T-cell (primary cell): ENCODE data around the gene PHYH. TPM values are rescaled to one million over a fixed set of nuclear protein-coding genes. Genes with fewer than 3 reads are reported as not detected.

Source experiments
- ATAC-seq, 4 experiments: fragments of 200-7000 bp in 3 of 4; fragments of 150-1000 bp in 1 of 4; cut with Tn5 transposase; replicated peaks in 1 of 4; 1 replicate in 3 of 4; 2 replicates in 1 of 4; pipeline ENCODE4 v1.10.0; 2021; ENCODE audit warnings: moderate library complexity in 3 of 4, mild to moderate bottlenecking in 2 of 4, moderate number of reproducible peaks in 1 of 4
- CTCF ChIA-PET, 2 donors: fragments of 300-600 bp; sonication (Branson Sonifier 250); formaldehyde crosslinking; loops; one replicate each; lab custom pipeline; 2022; ENCODE audit warnings: antibody characterized with exemption in 2 of 2; lab: Charles Lee
- POLR2A ChIA-PET, 2 donors: fragments of 300-600 bp; sonication (Branson Sonifier 250); formaldehyde crosslinking; loops; one replicate each; lab custom pipeline; 2022; ENCODE audit warnings: antibody characterized with exemption in 2 of 2; lab: Charles Lee
- DNase-seq, 35 experiments: peaks; one replicate each; pipeline versions ENCODE4 v3.0.0 to v3.0.0-alpha.2; 2013 to 2023
- H3K27ac ChIP-seq: one replicate; pipeline ENCODE4 v1.5.1; 2013; ENCODE audit warnings: low read length
- H3K27me3 ChIP-seq, 2 experiments: replicated peaks in 1 of 2; 1 replicate in 1 of 2; 2 replicates in 1 of 2; pipeline versions ENCODE4 v1.6.1 to v1.7.0; 2013; ENCODE audit warnings: low read length in 1 of 2, mixed read lengths in 1 of 2; ENCODE audit not compliant: control insufficient read depth in 2 of 2, insufficient read depth in 2 of 2; ENCODE audit errors: extremely low read depth in 1 of 2
- H3K36me3 ChIP-seq, 2 donors: 1 replicate in 1 of 2; 2 replicates in 1 of 2; pipeline versions ENCODE4 v1.6.1 to v1.7.0; 2013; ENCODE audit warnings: low read length in 1 of 2; ENCODE audit not compliant: control insufficient read depth in 2 of 2, insufficient read depth in 1 of 2; ENCODE audit errors: extremely low read depth in 1 of 2
- H3K4me1 ChIP-seq, 2 experiments: 1 replicate in 1 of 2; 2 replicates in 1 of 2; pipeline versions ENCODE4 v1.6.1 to v1.7.0; 2013; ENCODE audit warnings: low read length in 2 of 2, mixed read lengths in 1 of 2; ENCODE audit not compliant: insufficient read depth in 2 of 2, control insufficient read depth in 1 of 2; ENCODE audit errors: extremely low read depth in 1 of 2
- H3K4me3 ChIP-seq, 2 donors: 1 replicate in 1 of 2; 2 replicates in 1 of 2; pipeline versions ENCODE4 v1.5.1 to v1.7.0; 2013; ENCODE audit warnings: mild to moderate bottlenecking in 2 of 2, low read length in 1 of 2, moderate library complexity in 1 of 2; ENCODE audit not compliant: control insufficient read depth in 1 of 2; ENCODE audit errors: extremely low read depth in 1 of 2
- H3K9me3 ChIP-seq: 2 replicates; pipeline ENCODE4 v1.7.0; 2013
- H3K27ac Mint-ChIP-seq, 2 donors: one replicate each; pipeline ENCODE4 v1.8.0; 2020 to 2021; ENCODE audit warnings: mild to moderate bottlenecking in 2 of 2, mixed read lengths in 2 of 2
- H3K27me3 Mint-ChIP-seq, 2 donors: one replicate each; pipeline ENCODE4 v1.8.0; 2021 to 2022; ENCODE audit warnings: mixed read lengths in 2 of 2
- H3K36me3 Mint-ChIP-seq: one replicate; pipeline ENCODE4 v1.8.0; 2021; ENCODE audit warnings: mixed read lengths
- H3K4me1 Mint-ChIP-seq, 3 donors: one replicate each; pipeline ENCODE4 v1.8.0; 2020 to 2022; ENCODE audit warnings: mixed read lengths in 3 of 3, mild to moderate bottlenecking in 1 of 3
- H3K4me3 Mint-ChIP-seq, 3 donors: one replicate each; pipeline ENCODE4 v1.8.0; 2020 to 2022; ENCODE audit warnings: mild to moderate bottlenecking in 3 of 3, mixed read lengths in 3 of 3, moderate library complexity in 3 of 3
- H3K9me3 Mint-ChIP-seq, 3 donors: one replicate each; pipeline ENCODE4 v1.8.0; 2020 to 2022; ENCODE audit warnings: mixed read lengths in 3 of 3
- WGBS: methylation state at CpG from one replicate; pipeline ENCODE4 v1.1.5; 2013; ENCODE audit warnings: missing lambda C conversion rate; ENCODE audit not compliant: insufficient coverage; 5-methylcytosine and 5-hydroxymethylcytosine counted together
- total RNA-seq, 35 experiments: library from RNA in 6 of 35; stranded (reverse) in 6 of 35; fragments of 120-200 nt in 1 of 35; gene quantifications; one replicate each; pipeline versions ENCODE4 v1.2.1 to v1.2.4 and lab custom pipeline; 2013 to 2026

Gene PHYH
- total RNA-seq, 5 donors from 2014 or later (not counting 1 experiment from before 2014, with no cell fraction given) = 9.3 to 10.9 (median 9.8) TPM

DNA sequence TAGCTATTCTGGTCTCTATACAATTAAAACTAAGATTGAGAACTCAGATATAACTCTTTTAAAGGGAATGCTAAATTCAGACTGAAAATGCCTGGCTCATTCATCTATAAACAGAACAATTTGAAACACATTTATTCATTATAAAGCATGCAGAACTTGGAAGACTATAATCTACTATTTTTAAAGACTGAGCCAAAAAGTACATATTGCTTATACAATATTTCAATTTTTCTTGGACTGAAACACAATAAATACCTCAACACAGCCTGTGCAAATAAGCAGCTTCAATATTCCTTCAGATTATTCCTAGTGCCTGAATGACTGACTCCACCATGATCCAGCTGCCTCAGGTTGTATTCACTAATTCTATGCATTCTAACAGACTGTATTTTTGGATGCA lies 15.5 kb upstream of the PHYH start:
- H3K36me3 ChIP-seq = peaks cover 0 to 7% of the 10 kb centered on the region in 2 donors
- no peak overlapping the region for H3K27ac Mint-ChIP-seq
- no peak overlapping the region for H3K4me3 ChIP-seq
- ChIA-PET CTCF (no interaction called here), POLR2A (no interaction called here)
- ATAC-seq (no peak), DNase-seq (no peak)
- H3K27ac ChIP-seq = no peak overlapping the region
- no peaks in the 10 kb centered on the region for H3K27me3 Mint-ChIP-seq
- no peaks in the 10 kb centered on the region for H3K9me3 Mint-ChIP-seq
- H3K4me1 ChIP-seq = no peaks in the 10 kb centered on the region
- H3K4me1 Mint-ChIP-seq = no peaks in the 10 kb centered on the region
- no peak overlapping the region for H3K4me3 Mint-ChIP-seq
- no peaks in the 10 kb centered on the region for H3K27me3 ChIP-seq
- peaks cover 16% of the 10 kb centered on the region for H3K36me3 Mint-ChIP-seq
- no peaks in the 10 kb centered on the region for H3K9me3 ChIP-seq

DNA sequence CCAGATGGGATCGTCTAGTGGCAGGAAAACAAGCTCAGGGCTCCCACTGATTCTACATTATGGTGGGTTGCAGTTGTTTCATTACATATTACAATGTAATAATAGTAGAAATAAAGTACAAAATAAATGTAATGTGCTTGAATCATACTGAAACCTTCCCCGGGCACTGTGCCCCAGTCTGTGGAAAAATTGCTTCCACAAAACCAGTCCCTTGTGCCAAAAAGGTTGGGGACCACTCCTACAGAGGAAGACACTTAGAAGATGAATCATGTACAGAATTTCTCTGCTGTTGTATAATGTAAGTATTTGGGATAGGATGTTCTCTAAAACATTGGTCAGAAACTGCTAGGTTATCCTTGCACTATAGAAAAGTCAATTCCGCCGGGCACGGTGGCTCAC lies 11.3 kb upstream of the PHYH start:
- ATAC-seq = no peak
- peaks cover under 1% of the 10 kb centered on the region for H3K36me3 Mint-ChIP-seq
- WGBS = 100% methylated on average over 3 of the region's 5 CpGs

DNA sequence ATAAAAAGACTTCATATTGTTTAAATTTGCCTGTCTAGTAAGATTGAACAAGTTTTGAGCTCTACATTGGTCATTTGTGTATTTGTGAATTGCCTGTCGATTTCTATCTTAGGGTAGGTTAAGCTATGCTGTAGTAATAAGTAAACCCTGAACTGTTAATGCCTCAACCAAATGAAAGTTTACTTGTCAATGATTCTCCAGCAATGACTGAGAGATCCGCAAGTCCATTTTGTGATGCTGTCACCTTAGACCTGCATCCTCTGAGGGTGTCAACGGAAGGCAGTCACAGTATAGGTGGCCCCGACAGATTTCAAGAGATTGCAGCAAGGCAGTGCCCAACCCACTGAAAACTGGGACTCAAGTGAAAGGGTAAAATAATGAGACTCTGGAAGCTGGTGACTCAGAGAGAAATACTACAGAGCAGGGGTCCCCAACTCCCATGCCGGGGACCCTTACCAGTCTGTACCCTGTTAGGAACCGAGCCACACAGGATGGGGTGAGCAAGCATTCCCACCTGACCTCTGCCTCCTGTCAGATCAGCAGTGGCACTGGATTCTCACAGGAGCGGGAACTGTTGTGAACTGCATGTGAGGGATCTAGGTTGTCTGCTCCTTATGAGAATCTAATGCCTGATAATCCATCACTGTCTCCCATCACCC lies 10.8 kb upstream of the PHYH start:
- no peaks in the 10 kb centered on the region for H3K4me1 ChIP-seq
- Mint-ChIP-seq H3K36me3 (peaks cover 5% of the 10 kb centered on the region), H3K9me3 (no peaks in the 10 kb centered on the region), H3K4me3 (no peak overlapping the region), H3K27ac (no peak overlapping the region), H3K27me3 (no peaks in the 10 kb centered on the region), H3K4me1 (no peaks in the 10 kb centered on the region)
- no peak for ATAC-seq
- no peak for DNase-seq
- no peaks in the 10 kb centered on the region for H3K36me3 ChIP-seq
- no peaks in the 10 kb centered on the region for H3K9me3 ChIP-seq
- H3K4me3 ChIP-seq = no peak overlapping the region
- H3K27ac ChIP-seq = no peak overlapping the region
- no peaks in the 10 kb centered on the region for H3K27me3 ChIP-seq
- CTCF ChIA-PET = interaction anchor here in 1 of 2 donors (0.5 to 0.6 kb wide), 2 partner anchors 22 to 65 kb away, joined by 3 to 5 read pairs; no protein-coding TSS in a partner anchor
- POLR2A ChIA-PET = no interaction called here
- WGBS = 94% methylated on average over 5 of the region's 7 CpGs

More for the DNA sequence above, 11.3 kb upstream of the PHYH start:
- Mint-ChIP-seq H3K27me3 (no peaks in the 10 kb centered on the region), H3K27ac (no peak overlapping the region), H3K4me3 (no peak overlapping the region), H3K4me1 (no peaks in the 10 kb centered on the region), H3K9me3 (no peaks in the 10 kb centered on the region)
- no peaks in the 10 kb centered on the region for H3K27me3 ChIP-seq
- DNase-seq = no peak
- no peaks in the 10 kb centered on the region for H3K4me1 ChIP-seq
- POLR2A ChIA-PET = no interaction called here
- CTCF ChIA-PET = no interaction called here
- H3K4me3 ChIP-seq = no peak overlapping the region
- no peaks in the 10 kb centered on the region for H3K36me3 ChIP-seq
- H3K9me3 ChIP-seq = no peaks in the 10 kb centered on the region
- no peak overlapping the region for H3K27ac ChIP-seq

- Histone ChIP-seq H3K4me3 (no peak overlapping the region), H3K27ac (no peak overlapping the region), H3K9me3 (no peaks in the 10 kb centered on the region), H3K27me3 (no peaks in the 10 kb centered on the region), H3K4me1 (no peaks in the 10 kb centered on the region), H3K36me3 (no peaks in the 10 kb centered on the region)
- ChIA-PET POLR2A (no interaction called here), CTCF (no interaction called here)
- H3K4me3 Mint-ChIP-seq = no peak overlapping the region
- no peaks in the 10 kb centered on the region for H3K9me3 Mint-ChIP-seq
- 100% methylated on average over 2 of the region's 2 CpGs for WGBS
- ATAC-seq = no peak
- no peaks in the 10 kb centered on the region for H3K4me1 Mint-ChIP-seq
- no peak for DNase-seq
- no peaks in the 10 kb centered on the region for H3K27me3 Mint-ChIP-seq
- H3K27ac Mint-ChIP-seq = no peak overlapping the region
- H3K36me3 Mint-ChIP-seq = peaks cover 5% of the 10 kb centered on the region
Observed at GRCh38 chr10:13309792-13310191, 9.9 kb upstream of the PHYH start.

DNA sequence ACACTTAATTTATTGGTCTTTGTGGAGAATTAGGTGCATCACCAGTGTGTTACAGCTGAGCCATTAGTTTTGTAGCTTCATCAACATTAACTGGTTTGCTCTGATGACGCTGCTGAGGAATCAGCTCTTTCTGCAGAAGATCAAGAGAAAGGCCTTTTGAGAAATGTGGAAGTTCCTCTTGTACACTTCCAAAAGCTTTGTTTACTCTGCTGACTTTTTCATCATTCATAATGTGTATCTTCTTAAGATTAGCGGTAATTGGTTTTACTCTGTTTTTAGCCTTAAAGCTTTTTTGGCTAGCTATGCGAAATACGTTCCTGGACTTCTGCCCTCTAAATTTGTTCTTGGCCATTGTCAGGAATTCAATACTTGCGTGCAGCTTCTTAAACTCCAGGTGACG lies 8.2 kb upstream of the PHYH start:
- ChIA-PET POLR2A (interaction anchor here (0.6 to 0.7 kb wide), 2 partner anchors 23 to 28 kb away, joined by 4 to 7 read pairs; no protein-coding TSS in a partner anchor), CTCF (interaction anchor here in 1 of 2 donors (0.7 to 0.9 kb wide), 2 partner anchors 43 to 379 kb away, joined by 5 to 8 read pairs; no protein-coding TSS in a partner anchor)
- H3K36me3 ChIP-seq = no peaks in the 10 kb centered on the region
- Mint-ChIP-seq H3K4me3 (no peak overlapping the region), H3K27me3 (no peaks in the 10 kb centered on the region), H3K4me1 (no peaks in the 10 kb centered on the region), H3K36me3 (peaks cover 5% of the 10 kb centered on the region), H3K27ac (no peak overlapping the region), H3K9me3 (no peaks in the 10 kb centered on the region)
- no peaks in the 10 kb centered on the region for H3K9me3 ChIP-seq
- H3K4me1 ChIP-seq = no peaks in the 10 kb centered on the region
- H3K4me3 ChIP-seq = no peak overlapping the region
- no peak for ATAC-seq
- no peak for DNase-seq
- H3K27ac ChIP-seq = no peak overlapping the region
- H3K27me3 ChIP-seq = no peaks in the 10 kb centered on the region
- WGBS = 80% methylated on average over 1 of the region's 6 CpGs

- Mint-ChIP-seq H3K27me3 (no peaks in the 10 kb centered on the region), H3K27ac (no peak overlapping the region), H3K4me3 (no peak overlapping the region), H3K4me1 (peaks cover 15 to 17% (median 16%) of the 10 kb centered on the region in 3 donors), H3K9me3 (no peaks in the 10 kb centered on the region), H3K36me3 (peaks cover 5% of the 10 kb centered on the region)
- no peaks in the 10 kb centered on the region for H3K36me3 ChIP-seq
- ChIA-PET CTCF (no interaction called here), POLR2A (no interaction called here)
- no peaks in the 10 kb centered on the region for H3K9me3 ChIP-seq
- DNase-seq (no peak), ATAC-seq (no peak)
- H3K4me3 ChIP-seq = no peak overlapping the region
- H3K27me3 ChIP-seq = no peaks in the 10 kb centered on the region
- no peak overlapping the region for H3K27ac ChIP-seq
- WGBS = no CpG with 5 or more reads among the region's 6 CpGs
- H3K4me1 ChIP-seq = peaks cover 0 to 10% of the 10 kb centered on the region in 2 experiments
Observed at GRCh38 chr10:13306103-13306502, 6.2 kb upstream of the PHYH start.
